CD8-positive, alpha-beta memory T cell (primary cell): ENCODE measurements around the gene EIF4A3. TPM values are rescaled to one million over a fixed set of nuclear protein-coding genes. Genes with fewer than 3 reads are reported as not detected.

ENCODE experiments used
- CTCF ChIA-PET: fragments of 350-600 bp; sonication (Branson Sonifier 250); formaldehyde crosslinking; loops from one replicate; lab custom pipeline; 2021; ENCODE audit warnings: antibody characterized with exemption; lab: Charles Lee
- POLR2A ChIA-PET: fragments of 350-600 bp; sonication (Branson Sonifier 250); formaldehyde crosslinking; loops from one replicate; lab custom pipeline; 2021; ENCODE audit warnings: antibody characterized with exemption; lab: Charles Lee
- DNase-seq, 5 donors: peaks; one replicate each; pipeline versions ENCODE4 v3.0.0 to v3.0.0-alpha.2; 2020 to 2022; ENCODE audit warnings: mixed read lengths in 1 of 5
- H3K27ac ChIP-seq: one replicate; pipeline ENCODE4 v1.7.0; 2013; ENCODE audit warnings: low read depth, mild to moderate bottlenecking, low read length, moderate library complexity
- H3K27me3 ChIP-seq: 2 replicates; pipeline ENCODE4 v1.7.0; 2013; ENCODE audit warnings: low read length, mild to moderate bottlenecking; ENCODE audit not compliant: insufficient read depth, poor library complexity, severe bottlenecking
- H3K36me3 ChIP-seq: 2 replicates; pipeline ENCODE4 v1.7.0; 2013; ENCODE audit warnings: mild to moderate bottlenecking, low read length, moderate library complexity; ENCODE audit not compliant: insufficient read depth
- H3K4me1 ChIP-seq: 2 replicates; pipeline ENCODE4 v1.7.0; 2013; ENCODE audit warnings: mild to moderate bottlenecking, low read length, moderate library complexity; ENCODE audit not compliant: insufficient read depth
- H3K4me3 ChIP-seq: 2 replicates; pipeline ENCODE4 v1.7.0; 2013; ENCODE audit warnings: mild to moderate bottlenecking, low read length
- H3K9me3 ChIP-seq: 2 replicates; pipeline ENCODE4 v1.7.0; 2013; ENCODE audit warnings: mild to moderate bottlenecking, low read length
- H3K27ac Mint-ChIP-seq, 8 donors: one replicate each; pipeline ENCODE4 v1.8.0; 2020 to 2021; ENCODE audit warnings: mixed read lengths in 8 of 8, mild to moderate bottlenecking in 6 of 8, inconsistent platforms in 3 of 8, moderate library complexity in 3 of 8
- H3K27me3 Mint-ChIP-seq, 2 donors: one replicate each; pipeline ENCODE4 v1.8.0; 2020 to 2021; ENCODE audit warnings: mixed read lengths in 2 of 2, mild to moderate bottlenecking in 1 of 2, moderate library complexity in 1 of 2
- H3K36me3 Mint-ChIP-seq, 3 donors: one replicate each; pipeline ENCODE4 v1.8.0; 2020 to 2021; ENCODE audit warnings: mixed read lengths in 3 of 3, inconsistent platforms in 1 of 3, mild to moderate bottlenecking in 1 of 3
- H3K4me1 Mint-ChIP-seq, 3 donors: one replicate each; pipeline ENCODE4 v1.8.0; 2020 to 2021; ENCODE audit warnings: mixed read lengths in 3 of 3, inconsistent platforms in 1 of 3, mild to moderate bottlenecking in 1 of 3
- H3K4me3 Mint-ChIP-seq, 7 donors: one replicate each; pipeline ENCODE4 v1.8.0; 2020 to 2021; ENCODE audit warnings: mixed read lengths in 7 of 7, mild to moderate bottlenecking in 6 of 7, moderate library complexity in 4 of 7, inconsistent platforms in 2 of 7
- H3K9me3 Mint-ChIP-seq, 5 donors: one replicate each; pipeline ENCODE4 v1.8.0; 2020 to 2022; ENCODE audit warnings: mixed read lengths in 5 of 5, mild to moderate bottlenecking in 3 of 5, moderate library complexity in 2 of 5, inconsistent platforms in 1 of 5
- polyA plus RNA-seq: library from polyadenylated mRNA; unstranded; fragments of 300-500 nt; fragmentation: Illumina TruSeq; gene quantifications from one replicate; pipeline ENCODE4 v1.2.3, GENCODE V29; 2021
- total RNA-seq, 2 experiments: library from RNA; stranded (reverse); gene quantifications; one replicate each; pipeline ENCODE4 v1.2.3, GENCODE V29; 2021

The EIF4A3 gene
- total and polyA plus RNA-seq, 3 experiments from 2014 or later: 77.6 to 181 (median 174) TPM

DNA sequence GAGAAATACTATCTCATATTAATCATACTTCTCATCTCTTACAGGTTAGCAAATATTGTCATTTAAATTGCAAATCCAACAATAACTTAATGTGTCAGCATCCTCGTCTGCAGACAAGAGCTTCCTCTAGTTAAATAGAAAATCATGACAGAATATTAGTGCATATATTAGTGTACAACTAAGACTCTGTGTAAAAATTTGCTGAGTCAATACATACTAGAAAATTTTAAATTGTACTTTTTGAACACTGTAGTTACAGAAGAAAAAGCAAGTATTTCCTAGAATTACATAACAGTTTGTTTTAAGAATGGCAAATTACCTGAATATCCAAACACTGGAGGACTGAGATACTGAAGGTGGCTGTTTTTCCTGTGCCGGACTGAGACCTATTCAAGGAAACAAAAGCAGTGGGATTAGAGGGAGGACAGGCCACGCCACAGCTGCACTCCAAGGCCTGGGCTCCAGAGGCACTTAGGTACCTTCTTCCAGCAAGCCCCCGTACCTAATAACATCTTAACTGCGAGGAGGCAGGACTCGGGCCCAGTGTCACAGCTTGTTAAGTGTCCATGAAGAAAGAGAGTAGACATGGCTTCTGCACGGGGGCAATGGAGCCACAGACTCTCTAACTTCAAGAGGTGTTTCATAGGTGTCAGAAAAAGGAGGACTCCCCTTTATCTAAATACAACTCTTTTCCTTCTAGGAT lies 5.3 kb downstream of the EIF4A3 start:
- H3K27ac ChIP-seq: no peak overlapping the region
- H3K4me1 Mint-ChIP-seq: peaks cover 21 to 30% (median 25%) of the 10 kb centered on the region in 3 donors
- H3K4me3 Mint-ChIP-seq: peak overlapping the region in 1 of 7 donors; percentile 34
- H3K27me3 ChIP-seq: no peaks in the 10 kb centered on the region
- peaks cover 15 to 84% (median 25%) of the 10 kb centered on the region in 3 donors for H3K36me3 Mint-ChIP-seq
- no peaks in the 10 kb centered on the region for H3K9me3 Mint-ChIP-seq
- DNase-seq: no peak
- H3K36me3 ChIP-seq: peaks cover 58% of the 10 kb centered on the region
- peaks cover 20% of the 10 kb centered on the region for H3K4me1 ChIP-seq
- H3K4me3 ChIP-seq: no peak overlapping the region
- ChIA-PET CTCF (interaction anchor here (1.7 kb wide), 1 partner anchor 40 kb away, joined by 4 read pairs; the partner anchor contains the start of gene GAA), POLR2A (no interaction called here)
- H3K27ac Mint-ChIP-seq: peak overlapping the region in 1 of 8 donors; percentile 38
- H3K27me3 Mint-ChIP-seq: no peaks in the 10 kb centered on the region
- no peaks in the 10 kb centered on the region for H3K9me3 ChIP-seq

DNA sequence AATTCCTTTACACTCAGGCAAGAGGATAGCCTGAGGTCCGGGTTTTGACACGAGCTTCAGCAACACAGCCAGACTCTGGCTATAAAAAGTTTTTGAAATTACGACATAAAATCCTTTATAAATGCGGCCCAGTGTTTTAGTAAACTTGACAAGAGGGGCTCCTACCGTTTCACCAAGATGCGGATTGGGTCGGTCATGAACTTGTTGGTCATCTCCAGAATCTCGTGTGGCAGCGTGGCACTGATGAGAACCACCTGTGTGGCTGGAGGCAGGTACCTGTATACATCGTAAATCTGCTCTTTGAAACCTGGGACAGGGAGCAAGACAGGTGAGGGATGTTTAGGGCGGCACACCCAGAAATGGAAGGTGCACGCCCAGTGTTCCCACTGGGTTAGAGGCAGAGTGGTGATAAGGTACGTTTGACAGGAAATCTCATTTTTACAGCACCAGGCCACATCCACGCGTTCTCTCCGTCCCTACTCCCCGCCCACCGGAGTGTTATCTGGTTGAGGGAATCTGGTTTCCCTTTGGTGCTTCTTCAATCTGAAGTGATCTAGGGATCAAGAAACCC lies 8.0 kb downstream of the EIF4A3 start:
- H3K27me3 Mint-ChIP-seq: no peaks in the 10 kb centered on the region
- H3K36me3 Mint-ChIP-seq: peaks cover 15 to 94% (median 29%) of the 10 kb centered on the region in 3 donors
- Histone ChIP-seq H3K9me3 (no peaks in the 10 kb centered on the region), H3K36me3 (peaks cover 58% of the 10 kb centered on the region), H3K4me3 (no peak overlapping the region), H3K27ac (no peak overlapping the region), H3K4me1 (no peaks in the 10 kb centered on the region), H3K27me3 (no peaks in the 10 kb centered on the region)
- peaks cover 0 to 6% (median under 1%) of the 10 kb centered on the region in 3 donors for H3K4me1 Mint-ChIP-seq
- ChIA-PET POLR2A (no interaction called here), CTCF (no interaction called here)
- no peak overlapping the region for H3K4me3 Mint-ChIP-seq
- DNase-seq: no peak
- peak overlapping the region in 2 of 8 donors; percentile 31 to 56 for H3K27ac Mint-ChIP-seq
- no peaks in the 10 kb centered on the region for H3K9me3 Mint-ChIP-seq

- POLR2A ChIA-PET: no interaction called here
- Mint-ChIP-seq H3K4me1 (peaks cover 0 to 3% (median 0%) of the 10 kb centered on the region in 3 donors), H3K4me3 (no peak overlapping the region), H3K9me3 (no peaks in the 10 kb centered on the region), H3K27me3 (no peaks in the 10 kb centered on the region), H3K36me3 (peaks cover 15 to 92% (median 35%) of the 10 kb centered on the region in 3 donors), H3K27ac (peak overlapping the region in 1 of 8 donors; percentile 7)
- Histone ChIP-seq H3K27ac (no peak overlapping the region), H3K27me3 (no peaks in the 10 kb centered on the region), H3K4me1 (no peaks in the 10 kb centered on the region), H3K4me3 (no peak overlapping the region), H3K36me3 (peaks cover 45% of the 10 kb centered on the region), H3K9me3 (no peaks in the 10 kb centered on the region)
- no peak for DNase-seq
- CTCF ChIA-PET: no interaction called here
These were observed 9.8 kb downstream of the EIF4A3 start for GRCh38 chr17:80137131-80137530.

GRCh38 chr17:80133626-80133970 lies 13.3 kb downstream of the EIF4A3 start:
- POLR2A ChIA-PET: no interaction called here
- Mint-ChIP-seq H3K4me1 (no peaks in the 10 kb centered on the region), H3K4me3 (no peak overlapping the region), H3K9me3 (no peaks in the 10 kb centered on the region), H3K27ac (peak overlapping the region in 3 of 8 donors; percentile 3 to 80 (median 25)), H3K36me3 (peaks cover 7 to 59% (median 20%) of the 10 kb centered on the region in 3 donors), H3K27me3 (no peaks in the 10 kb centered on the region)
- Histone ChIP-seq H3K4me3 (no peak overlapping the region), H3K27me3 (no peaks in the 10 kb centered on the region), H3K27ac (no peak overlapping the region), H3K36me3 (peaks cover 18% of the 10 kb centered on the region), H3K9me3 (no peaks in the 10 kb centered on the region), H3K4me1 (no peaks in the 10 kb centered on the region)
- CTCF ChIA-PET: no interaction called here
- no peak for DNase-seq

GRCh38 chr17:80132906-80133625 lies 13.9 kb downstream of the EIF4A3 start:
- Mint-ChIP-seq H3K9me3 (no peaks in the 10 kb centered on the region), H3K27ac (peak overlapping the region in 6 of 8 donors; percentile 3 to 80 (median 46)), H3K4me1 (no peaks in the 10 kb centered on the region), H3K27me3 (peaks cover 0 to 2% of the 10 kb centered on the region in 2 donors), H3K36me3 (peaks cover 5 to 53% (median 18%) of the 10 kb centered on the region in 3 donors), H3K4me3 (no peak overlapping the region)
- Histone ChIP-seq H3K4me3 (no peak overlapping the region), H3K36me3 (peaks cover 13% of the 10 kb centered on the region), H3K4me1 (no peaks in the 10 kb centered on the region), H3K27ac (no peak overlapping the region), H3K9me3 (no peaks in the 10 kb centered on the region), H3K27me3 (no peaks in the 10 kb centered on the region)
- no peak for DNase-seq
- CTCF ChIA-PET: no interaction called here
- POLR2A ChIA-PET: no interaction called here

GRCh38 chr17:80130992-80131391 lies 15.9 kb downstream of the EIF4A3 start:
- peak overlapping the region in 1 of 8 donors; percentile 75 for H3K27ac Mint-ChIP-seq
- Histone ChIP-seq H3K9me3 (no peaks in the 10 kb centered on the region), H3K36me3 (no peaks in the 10 kb centered on the region), H3K27ac (no peak overlapping the region), H3K4me3 (no peak overlapping the region), H3K4me1 (no peaks in the 10 kb centered on the region), H3K27me3 (peaks cover 5% of the 10 kb centered on the region)
- DNase-seq: no peak
- H3K9me3 Mint-ChIP-seq: no peaks in the 10 kb centered on the region
- CTCF ChIA-PET: no interaction called here
- H3K36me3 Mint-ChIP-seq: peaks cover 0 to 33% (median 10%) of the 10 kb centered on the region in 3 donors
- H3K4me1 Mint-ChIP-seq: no peaks in the 10 kb centered on the region
- no peak overlapping the region for H3K4me3 Mint-ChIP-seq
- POLR2A ChIA-PET: no interaction called here
- H3K27me3 Mint-ChIP-seq: peaks cover 2 to 8% of the 10 kb centered on the region in 2 donors

GRCh38 chr17:80129006-80129565 lies 17.8 kb downstream of the EIF4A3 start:
- no peak for DNase-seq
- Mint-ChIP-seq H3K27me3 (peaks cover 3 to 10% of the 10 kb centered on the region in 2 donors), H3K36me3 (peaks cover 0 to 15% (median 6%) of the 10 kb centered on the region in 3 donors), H3K27ac (no peak overlapping the region), H3K9me3 (no peaks in the 10 kb centered on the region), H3K4me3 (no peak overlapping the region), H3K4me1 (no peaks in the 10 kb centered on the region)
- no peaks in the 10 kb centered on the region for H3K36me3 ChIP-seq
- POLR2A ChIA-PET: no interaction called here
- no peak overlapping the region for H3K4me3 ChIP-seq
- peaks cover 5% of the 10 kb centered on the region for H3K27me3 ChIP-seq
- CTCF ChIA-PET: no interaction called here
- H3K4me1 ChIP-seq: no peaks in the 10 kb centered on the region
- H3K27ac ChIP-seq: no peak overlapping the region
- no peaks in the 10 kb centered on the region for H3K9me3 ChIP-seq

DNA sequence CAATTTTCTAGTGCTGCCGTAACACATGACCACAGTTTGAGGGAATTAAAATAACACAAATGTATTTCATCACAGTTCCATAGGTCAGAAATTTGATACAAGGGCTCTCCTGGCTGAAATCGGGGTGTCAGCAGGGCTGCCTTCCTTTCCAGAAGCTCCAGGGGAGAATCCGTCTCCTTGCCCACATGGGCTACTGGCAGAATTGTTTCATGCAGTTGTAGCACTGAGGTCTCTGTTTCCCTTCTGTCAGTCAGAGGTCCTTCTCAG lies 20.5 kb downstream of the EIF4A3 start:
- H3K4me3 Mint-ChIP-seq: no peak overlapping the region
- H3K36me3 Mint-ChIP-seq: no peaks in the 10 kb centered on the region
- H3K9me3 ChIP-seq: no peaks in the 10 kb centered on the region
- no peaks in the 10 kb centered on the region for H3K36me3 ChIP-seq
- no peak for DNase-seq
- ChIA-PET POLR2A (no interaction called here), CTCF (no interaction called here)
- H3K27ac ChIP-seq: no peak overlapping the region
- no peak overlapping the region for H3K27ac Mint-ChIP-seq
- H3K27me3 Mint-ChIP-seq: peaks cover 5 to 10% of the 10 kb centered on the region in 2 donors
- H3K27me3 ChIP-seq: peaks cover 5% of the 10 kb centered on the region
- H3K9me3 Mint-ChIP-seq: no peaks in the 10 kb centered on the region
- no peaks in the 10 kb centered on the region for H3K4me1 ChIP-seq
- no peaks in the 10 kb centered on the region for H3K4me1 Mint-ChIP-seq
- H3K4me3 ChIP-seq: no peak overlapping the region
